ENCODE measurements around the gene TMF1. TPM values are rescaled to one million over a fixed set of nuclear protein-coding genes. Genes with fewer than 3 reads are reported as not detected.

TMF1 gene
- total RNA-seq, 2 experiments from 2014 or later = 23.3 to 25.2 TPM

- Mint-ChIP-seq H3K4me1 (ENCODE audit: low read depth) (peaks cover 9% of the 10 kb centered on the region), H3K9me3 (no peaks in the 10 kb centered on the region), H3K4me3 (no peak overlapping the region), H3K27ac (no peak overlapping the region), H3K27me3 (ENCODE audit: low read depth) (no peaks in the 10 kb centered on the region), H3K36me3 (ENCODE audit: low read depth) (peaks cover 9% of the 10 kb centered on the region)
- intact Hi-C loops (cut with micrococcal nuclease) = loop anchor here (5.0 to 10.0 kb wide), 3 partner anchors 433 to 1992 kb away; partner anchors contain the start of gene SUCLG2
- CTCF ChIA-PET = interaction anchor here (0.5 to 1.8 kb wide), 5 partner anchors 11 to 152 kb away, joined by 3 to 4 read pairs (median 3); no protein-coding TSS in a partner anchor
- DNase-seq = no peak
These were observed 42.3 kb downstream of the TMF1 start for GRCh38 chr3:69009559-69010410.

GRCh38 chr3:69008980-69009379 lies 43.2 kb downstream of the TMF1 start:
- intact Hi-C loops (cut with micrococcal nuclease) = no loop called here
- H3K36me3 Mint-ChIP-seq (ENCODE audit: low read depth) = peaks cover 12% of the 10 kb centered on the region
- H3K9me3 Mint-ChIP-seq = no peaks in the 10 kb centered on the region
- no peaks in the 10 kb centered on the region for H3K27me3 Mint-ChIP-seq (ENCODE audit: low read depth)
- DNase-seq = no peak
- peaks cover 7% of the 10 kb centered on the region for H3K4me1 Mint-ChIP-seq (ENCODE audit: low read depth)
- no peak overlapping the region for H3K4me3 Mint-ChIP-seq
- CTCF ChIA-PET = interaction anchor here (0.6 kb wide), 1 partner anchor 22 kb away, joined by 3 read pairs; no protein-coding TSS in a partner anchor
- no peak overlapping the region for H3K27ac Mint-ChIP-seq

GRCh38 chr3:69005791-69006482 lies 46.2 kb downstream of the TMF1 start:
- intact Hi-C loops (cut with micrococcal nuclease) = no loop called here
- no peak overlapping the region for H3K4me3 Mint-ChIP-seq
- no peak for DNase-seq
- no peaks in the 10 kb centered on the region for H3K9me3 Mint-ChIP-seq
- peaks cover 16% of the 10 kb centered on the region for H3K36me3 Mint-ChIP-seq (ENCODE audit: low read depth)
- H3K27me3 Mint-ChIP-seq (ENCODE audit: low read depth) = no peaks in the 10 kb centered on the region
- no peaks in the 10 kb centered on the region for H3K4me1 Mint-ChIP-seq (ENCODE audit: low read depth)
- H3K27ac Mint-ChIP-seq = no peak overlapping the region
- CTCF ChIA-PET = interaction anchor here (0.6 kb wide), 1 partner anchor 92 kb away, joined by 3 read pairs; no protein-coding TSS in a partner anchor

- no peak for DNase-seq
- H3K9me3 Mint-ChIP-seq = no peaks in the 10 kb centered on the region
- no peak overlapping the region for H3K27ac Mint-ChIP-seq
- no peaks in the 10 kb centered on the region for H3K4me1 Mint-ChIP-seq (ENCODE audit: low read depth)
- CTCF ChIA-PET = no interaction called here
- H3K36me3 Mint-ChIP-seq (ENCODE audit: low read depth) = peaks cover 16% of the 10 kb centered on the region
- intact Hi-C loops (cut with micrococcal nuclease) = no loop called here
- no peaks in the 10 kb centered on the region for H3K27me3 Mint-ChIP-seq (ENCODE audit: low read depth)
- H3K4me3 Mint-ChIP-seq = no peak overlapping the region
These were observed 46.9 kb downstream of the TMF1 start for GRCh38 chr3:69005071-69005790.

GRCh38 chr3:69004138-69004537 lies 48.0 kb downstream of the TMF1 start:
- Mint-ChIP-seq H3K4me1 (ENCODE audit: low read depth) (no peaks in the 10 kb centered on the region), H3K9me3 (no peaks in the 10 kb centered on the region), H3K27ac (no peak overlapping the region), H3K4me3 (no peak overlapping the region), H3K36me3 (ENCODE audit: low read depth) (peaks cover 18% of the 10 kb centered on the region), H3K27me3 (ENCODE audit: low read depth) (no peaks in the 10 kb centered on the region)
- DNase-seq = no peak
- intact Hi-C loops (cut with micrococcal nuclease) = no loop called here
- CTCF ChIA-PET = no interaction called here

GRCh38 chr3:68999605-69000004 lies 52.5 kb downstream of the TMF1 start:
- Mint-ChIP-seq H3K36me3 (ENCODE audit: low read depth) (peaks cover 28% of the 10 kb centered on the region), H3K9me3 (no peaks in the 10 kb centered on the region), H3K27me3 (ENCODE audit: low read depth) (no peaks in the 10 kb centered on the region), H3K4me3 (no peak overlapping the region), H3K27ac (no peak overlapping the region), H3K4me1 (ENCODE audit: low read depth) (peaks cover 5% of the 10 kb centered on the region)
- CTCF ChIA-PET = interaction anchor here (0.8 to 1.0 kb wide), 2 partner anchors 12 to 14 kb away, joined by 3 read pairs; partner anchors contain the start of gene EOGT
- no peak for DNase-seq
- intact Hi-C loops (cut with micrococcal nuclease) = no loop called here

GRCh38 chr3:68999158-68999557 lies 53.0 kb downstream of the TMF1 start:
- Mint-ChIP-seq H3K4me3 (no peak overlapping the region), H3K4me1 (ENCODE audit: low read depth) (peaks cover 5% of the 10 kb centered on the region), H3K36me3 (ENCODE audit: low read depth) (peaks cover 27% of the 10 kb centered on the region), H3K9me3 (no peaks in the 10 kb centered on the region), H3K27ac (no peak overlapping the region), H3K27me3 (ENCODE audit: low read depth) (no peaks in the 10 kb centered on the region)
- intact Hi-C loops (cut with micrococcal nuclease) = no loop called here
- DNase-seq = no peak
- CTCF ChIA-PET = interaction anchor here (0.6 to 1.0 kb wide), 3 partner anchors 12 to 378 kb away, joined by 3 read pairs; partner anchors contain the start of gene EOGT

- intact Hi-C loops (cut with micrococcal nuclease) = no loop called here
- H3K36me3 Mint-ChIP-seq (ENCODE audit: low read depth) = peaks cover 33% of the 10 kb centered on the region
- no peak for DNase-seq
- no peak overlapping the region for H3K27ac Mint-ChIP-seq
- H3K4me3 Mint-ChIP-seq = no peak overlapping the region
- H3K9me3 Mint-ChIP-seq = no peaks in the 10 kb centered on the region
- CTCF ChIA-PET = no interaction called here
- H3K27me3 Mint-ChIP-seq (ENCODE audit: low read depth) = no peaks in the 10 kb centered on the region
- peaks cover 5% of the 10 kb centered on the region for H3K4me1 Mint-ChIP-seq (ENCODE audit: low read depth)
These were observed 54.2 kb downstream of the TMF1 start for GRCh38 chr3:68997887-68998286.

GRCh38 chr3:68996356-68996995 lies 55.7 kb downstream of the TMF1 start:
- Mint-ChIP-seq H3K27ac (no peak overlapping the region), H3K4me1 (ENCODE audit: low read depth) (peaks cover 5% of the 10 kb centered on the region), H3K36me3 (ENCODE audit: low read depth) (peaks cover 43% of the 10 kb centered on the region), H3K27me3 (ENCODE audit: low read depth) (no peaks in the 10 kb centered on the region), H3K4me3 (no peak overlapping the region), H3K9me3 (no peaks in the 10 kb centered on the region)
- CTCF ChIA-PET = interaction anchor here (0.6 kb wide), 1 partner anchor 23 kb away, joined by 4 read pairs; no protein-coding TSS in a partner anchor
- intact Hi-C loops (cut with micrococcal nuclease) = no loop called here
- no peak for DNase-seq

GRCh38 chr3:68988740-68989139 lies 63.4 kb downstream of the TMF1 start:
- DNase-seq = no peak
- CTCF ChIA-PET = no interaction called here
- peaks cover 40% of the 10 kb centered on the region for H3K36me3 Mint-ChIP-seq (ENCODE audit: low read depth)
- H3K4me1 Mint-ChIP-seq (ENCODE audit: low read depth) = peaks cover 4% of the 10 kb centered on the region
- intact Hi-C loops (cut with micrococcal nuclease) = no loop called here
- no peak overlapping the region for H3K27ac Mint-ChIP-seq
- no peak overlapping the region for H3K4me3 Mint-ChIP-seq
- no peaks in the 10 kb centered on the region for H3K9me3 Mint-ChIP-seq
- H3K27me3 Mint-ChIP-seq (ENCODE audit: low read depth) = no peaks in the 10 kb centered on the region

GRCh38 chr3:68987322-68987721 lies 64.8 kb downstream of the TMF1 start:
- CTCF ChIA-PET = interaction anchor here (0.6 to 1.0 kb wide), 2 partner anchors 12 to 21 kb away, joined by 3 read pairs; no protein-coding TSS in a partner anchor
- DNase-seq = no peak
- Mint-ChIP-seq H3K4me3 (no peak overlapping the region), H3K27ac (no peak overlapping the region), H3K36me3 (ENCODE audit: low read depth) (peaks cover 31% of the 10 kb centered on the region), H3K27me3 (ENCODE audit: low read depth) (no peaks in the 10 kb centered on the region), H3K9me3 (no peaks in the 10 kb centered on the region), H3K4me1 (ENCODE audit: low read depth) (peaks cover 4% of the 10 kb centered on the region)
- intact Hi-C loops (cut with micrococcal nuclease) = no loop called here
